Central memory CD8-positive, alpha-beta T cell (primary cell): ENCODE data around the gene B4GALT1.
"Not testable (repeated sequence)": the region's sequence is repeated elsewhere in the genome, so short reads cannot be mapped to it uniquely, and the experiment has no call there.

Experiments used
- ATAC-seq: fragments of 150-1000 bp; cut with Tn5 transposase; replicated peaks from 2 replicates; pipeline ENCODE4 v1.10.0; 2022; ENCODE audit warnings: mild to moderate bottlenecking, moderate FRiP score, moderate number of reproducible peaks; ENCODE audit not compliant: poor library complexity, severe bottlenecking; ENCODE audit errors: extremely low read depth
- DNase-seq, 2 donors: peaks; one replicate each; pipeline ENCODE4 v3.0.0; 2021; ENCODE audit warnings: low spot score in 2 of 2
- H3K27ac Mint-ChIP-seq: one replicate; pipeline ENCODE4 v1.8.0; 2022; ENCODE audit warnings: low read depth, mild to moderate bottlenecking, moderate library complexity, mixed read lengths
- H3K27me3 Mint-ChIP-seq: one replicate; pipeline ENCODE4 v1.8.0; 2022; ENCODE audit warnings: mixed read lengths
- H3K36me3 Mint-ChIP-seq: one replicate; pipeline ENCODE4 v1.8.0; 2022; ENCODE audit warnings: mild to moderate bottlenecking, moderate library complexity, mixed read lengths; ENCODE audit not compliant: insufficient read depth
- H3K4me1 Mint-ChIP-seq: one replicate; pipeline ENCODE4 v1.8.0; 2022; ENCODE audit warnings: mixed read lengths
- H3K4me3 Mint-ChIP-seq: one replicate; pipeline ENCODE4 v1.8.0; 2022; ENCODE audit warnings: mild to moderate bottlenecking, moderate library complexity, mixed read lengths
- H3K9me3 Mint-ChIP-seq: one replicate; pipeline ENCODE4 v1.8.0; 2022; ENCODE audit warnings: mixed read lengths

B4GALT1 gene

DNA sequence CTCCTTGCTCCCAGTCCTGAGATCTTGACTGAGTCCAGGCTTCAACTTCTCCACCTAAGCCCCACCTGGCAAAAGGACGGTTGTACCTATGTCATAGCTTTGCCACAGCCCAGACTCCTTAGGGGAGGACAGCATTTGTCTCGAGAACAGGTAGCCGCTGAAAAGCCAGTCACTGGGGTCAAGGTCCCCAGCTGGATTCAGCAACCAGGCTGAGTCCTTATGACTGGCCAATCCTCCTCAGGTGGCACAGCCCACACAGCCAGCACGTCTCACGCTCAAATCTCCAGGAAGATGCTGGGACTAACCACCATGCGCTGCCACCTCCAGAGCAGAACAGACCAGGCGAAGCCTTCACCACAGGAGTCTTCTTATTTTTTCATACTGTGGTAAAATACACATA lies 62.7 kb downstream of the B4GALT1 start:
- H3K9me3 Mint-ChIP-seq, result no peaks in the 10 kb centered on the region
- H3K4me1 Mint-ChIP-seq, result no peaks in the 10 kb centered on the region
- peak overlapping the region; percentile 78 for H3K27ac Mint-ChIP-seq
- DNase-seq (no peak), ATAC-seq (no peak)
- no peaks in the 10 kb centered on the region for H3K27me3 Mint-ChIP-seq
- H3K4me3 Mint-ChIP-seq, result no peak overlapping the region
- H3K36me3 Mint-ChIP-seq, result peaks cover 9% of the 10 kb centered on the region

DNA sequence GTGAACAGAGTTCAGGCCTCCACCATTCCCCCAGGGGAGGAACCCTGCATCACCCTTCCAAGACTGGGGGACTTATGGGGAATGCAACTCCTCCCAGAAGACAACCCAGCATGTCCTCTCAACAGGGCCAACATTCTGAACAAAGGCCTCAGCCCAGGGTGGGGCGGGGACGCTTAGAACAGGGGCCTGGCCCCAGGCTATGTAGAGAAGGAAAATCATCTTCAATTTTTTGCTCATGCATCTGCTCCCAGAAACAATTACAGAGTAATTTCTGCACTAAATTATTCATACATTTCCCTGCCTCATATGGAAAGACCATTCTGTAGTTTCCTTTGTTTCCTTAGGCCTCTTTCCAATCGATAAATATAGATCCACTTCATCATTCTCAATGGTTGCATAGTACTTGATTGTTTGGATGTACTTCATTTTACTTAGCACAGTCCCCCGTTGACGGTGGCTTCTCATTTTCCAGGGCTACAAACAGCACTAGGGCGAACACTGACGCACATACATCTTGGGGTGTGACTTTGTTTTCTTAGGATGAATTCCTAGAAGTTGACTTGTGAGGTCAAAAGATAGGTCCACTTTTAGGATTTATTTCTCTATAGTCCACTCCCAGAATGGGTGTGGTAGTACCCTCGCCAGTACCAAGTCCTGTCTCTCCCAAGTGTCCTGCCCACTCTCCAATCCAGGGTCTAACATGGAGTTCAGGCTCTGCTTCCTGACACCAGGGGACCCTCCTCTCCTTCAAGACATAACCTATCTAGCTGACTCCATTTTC lies 63.4 kb downstream of the B4GALT1 start:
- peak overlapping the region; percentile 78 for H3K27ac Mint-ChIP-seq
- H3K4me1 Mint-ChIP-seq, result no peaks in the 10 kb centered on the region
- no peak overlapping the region for H3K4me3 Mint-ChIP-seq
- no peak for ATAC-seq
- no peak for DNase-seq
- no peaks in the 10 kb centered on the region for H3K9me3 Mint-ChIP-seq
- no peaks in the 10 kb centered on the region for H3K27me3 Mint-ChIP-seq
- peaks cover 5% of the 10 kb centered on the region for H3K36me3 Mint-ChIP-seq

DNA sequence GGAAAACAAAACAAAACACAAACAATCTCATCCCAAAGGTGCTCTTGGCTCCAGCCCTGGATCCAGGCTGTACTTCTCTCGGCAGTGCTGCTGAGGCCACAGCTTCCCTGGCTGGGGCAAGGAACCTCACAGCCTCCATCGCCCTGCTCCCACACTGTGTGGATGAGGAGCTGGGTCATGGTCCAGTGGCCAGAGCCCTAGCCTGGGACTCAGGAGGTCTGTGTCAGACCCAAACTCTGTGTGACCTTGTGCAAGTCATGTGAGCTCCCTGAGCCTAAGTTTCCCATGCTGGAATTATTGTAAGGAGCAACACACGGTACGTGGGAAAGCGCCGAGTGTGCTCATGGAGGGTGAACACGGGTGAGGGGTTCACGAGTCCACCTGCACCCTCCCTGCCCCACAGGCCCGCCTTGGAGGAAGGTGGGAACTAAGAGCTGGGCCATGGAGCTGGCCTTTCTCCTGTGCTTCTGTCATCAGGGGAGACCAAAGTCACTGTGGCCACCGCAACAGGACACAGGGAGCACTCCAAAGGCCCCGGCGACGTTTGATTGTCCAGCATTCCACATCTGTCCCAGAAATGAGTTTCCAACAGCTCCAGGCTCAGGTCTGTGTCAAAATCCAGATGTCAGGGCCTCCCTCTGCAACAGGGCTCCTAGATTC lies 64.5 kb downstream of the B4GALT1 start:
- Mint-ChIP-seq H3K27ac (peak overlapping the region; percentile 78), H3K27me3 (no peaks in the 10 kb centered on the region), H3K9me3 (no peaks in the 10 kb centered on the region), H3K4me1 (no peaks in the 10 kb centered on the region), H3K4me3 (no peak overlapping the region), H3K36me3 (peaks cover 2% of the 10 kb centered on the region)
- ATAC-seq (no peak), DNase-seq (no peak)

DNA sequence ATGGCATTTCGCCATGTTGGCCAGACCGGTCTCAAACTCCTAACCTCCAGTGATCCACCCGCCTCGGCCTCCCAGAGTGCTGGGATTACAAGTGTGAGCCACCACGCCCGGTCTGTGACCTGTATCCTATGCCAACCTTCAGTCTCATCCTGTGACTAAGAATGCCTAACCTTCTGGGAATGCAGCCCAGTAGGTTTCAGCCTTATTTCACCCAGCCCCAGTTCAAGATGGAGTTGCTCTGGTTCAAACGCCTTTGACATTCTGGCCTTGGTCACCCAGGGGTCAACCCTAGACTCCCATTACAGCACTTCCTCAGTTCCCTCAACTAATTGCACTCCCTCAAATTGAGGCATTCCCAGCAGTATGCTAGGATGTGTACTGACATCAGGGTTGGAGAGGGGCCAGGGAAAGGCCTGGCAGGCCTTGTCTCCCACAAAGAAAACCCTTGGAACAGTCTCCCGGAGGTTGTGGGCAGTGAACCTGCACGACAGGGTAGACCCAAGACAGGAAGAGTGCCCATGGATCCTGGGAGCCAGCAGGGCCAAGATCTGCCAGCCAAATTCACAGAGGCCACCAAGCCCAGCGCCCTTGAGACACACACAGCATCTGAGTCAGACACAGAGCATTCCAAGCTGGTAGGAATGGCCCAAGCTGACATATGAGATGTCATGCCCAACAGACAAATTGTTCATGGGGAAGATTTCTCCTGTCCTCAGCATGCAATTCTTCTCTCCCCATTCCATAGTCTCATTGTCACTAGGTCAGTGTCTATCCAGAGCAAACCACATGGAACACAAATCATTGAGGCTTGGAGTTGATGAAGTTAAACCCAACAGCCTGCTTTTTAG lies 65.8 kb downstream of the B4GALT1 start:
- Mint-ChIP-seq H3K4me3 (no peak overlapping the region), H3K27ac (peak overlapping the region; percentile 76), H3K4me1 (no peaks in the 10 kb centered on the region), H3K9me3 (no peaks in the 10 kb centered on the region), H3K36me3 (peaks cover 2% of the 10 kb centered on the region), H3K27me3 (no peaks in the 10 kb centered on the region)
- ATAC-seq (no peak), DNase-seq (no peak)

DNA sequence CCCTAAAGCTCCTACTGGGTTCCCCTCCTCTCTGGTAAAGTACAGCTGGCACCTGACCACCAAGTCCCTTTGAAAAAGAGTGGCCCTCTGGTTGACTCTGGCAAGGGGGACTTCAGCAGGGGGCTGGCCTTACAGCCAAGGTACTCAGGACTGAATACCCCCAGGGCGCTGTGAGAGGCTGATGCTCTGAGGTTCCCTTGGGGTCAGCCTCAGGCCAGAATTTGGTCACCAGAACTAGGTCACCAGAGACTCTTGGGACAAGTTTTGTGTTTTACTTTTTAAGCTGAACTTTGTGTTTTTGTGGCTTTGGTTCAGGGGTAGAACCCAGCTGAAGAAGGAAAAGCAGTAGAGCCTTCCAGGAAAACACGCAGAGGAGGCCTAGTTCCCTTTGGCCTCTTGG lies 67.4 kb downstream of the B4GALT1 start:
- H3K27me3 Mint-ChIP-seq, result no peaks in the 10 kb centered on the region
- H3K4me1 Mint-ChIP-seq, result no peaks in the 10 kb centered on the region
- no peaks in the 10 kb centered on the region for H3K9me3 Mint-ChIP-seq
- no peak for DNase-seq
- no peak for ATAC-seq
- H3K4me3 Mint-ChIP-seq, result no peak overlapping the region
- H3K27ac Mint-ChIP-seq, result no peak overlapping the region
- H3K36me3 Mint-ChIP-seq, result peaks cover 3% of the 10 kb centered on the region

DNA sequence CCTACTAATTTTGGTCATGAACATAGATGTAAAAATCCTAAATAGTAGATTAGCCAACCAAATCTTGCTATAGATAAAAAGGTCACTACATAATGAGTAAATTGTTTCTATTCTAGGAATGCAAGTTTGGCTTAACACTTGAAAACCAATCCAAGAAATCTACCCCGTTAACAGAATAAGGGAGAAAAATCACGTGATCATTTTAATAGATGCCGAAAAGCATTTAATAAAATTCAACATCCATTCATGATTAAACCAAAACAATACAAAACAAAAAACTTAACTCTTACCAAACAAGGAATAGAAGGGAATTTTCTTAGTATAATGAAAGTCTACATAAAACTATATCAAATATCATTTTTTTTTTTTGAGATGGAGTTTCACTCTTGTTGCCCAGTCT lies 69.9 kb downstream of the B4GALT1 start:
- ATAC-seq (no peak), DNase-seq (no peak)

DNA sequence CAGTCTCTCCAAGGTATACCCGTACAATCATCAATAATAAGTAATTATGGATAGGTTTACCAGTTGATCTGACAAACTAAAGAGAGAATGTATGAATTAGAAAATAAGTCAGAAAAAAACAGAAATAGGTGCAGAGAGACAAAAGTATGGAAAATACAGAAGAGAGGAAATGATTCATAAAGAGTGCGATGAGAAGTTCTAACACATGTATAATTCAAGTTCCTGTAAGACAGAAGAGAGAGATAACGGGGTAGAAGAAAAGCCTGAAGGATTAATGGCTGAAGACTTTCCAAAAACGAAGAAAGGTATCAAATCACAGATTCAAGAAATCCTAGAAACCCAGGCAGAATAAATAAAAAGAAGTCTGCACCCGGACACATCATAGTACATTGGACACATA lies 74.5 kb downstream of the B4GALT1 start:
- Mint-ChIP-seq H3K4me1 (peaks cover 9% of the 10 kb centered on the region), H3K27ac (no peak overlapping the region), H3K36me3 (peaks cover 1% of the 10 kb centered on the region), H3K4me3 (no peak overlapping the region), H3K27me3 (no peaks in the 10 kb centered on the region), H3K9me3 (no peaks in the 10 kb centered on the region)
- no peak for ATAC-seq
- DNase-seq, result no peak

More for the DNA sequence above, 69.9 kb downstream of the B4GALT1 start:
- no peaks in the 10 kb centered on the region for H3K27me3 Mint-ChIP-seq
- no peak overlapping the region for H3K27ac Mint-ChIP-seq
- no peaks in the 10 kb centered on the region for H3K9me3 Mint-ChIP-seq
- peaks cover 3% of the 10 kb centered on the region for H3K36me3 Mint-ChIP-seq
- peaks cover 7% of the 10 kb centered on the region for H3K4me1 Mint-ChIP-seq
- H3K4me3 Mint-ChIP-seq, result no peak overlapping the region

DNA sequence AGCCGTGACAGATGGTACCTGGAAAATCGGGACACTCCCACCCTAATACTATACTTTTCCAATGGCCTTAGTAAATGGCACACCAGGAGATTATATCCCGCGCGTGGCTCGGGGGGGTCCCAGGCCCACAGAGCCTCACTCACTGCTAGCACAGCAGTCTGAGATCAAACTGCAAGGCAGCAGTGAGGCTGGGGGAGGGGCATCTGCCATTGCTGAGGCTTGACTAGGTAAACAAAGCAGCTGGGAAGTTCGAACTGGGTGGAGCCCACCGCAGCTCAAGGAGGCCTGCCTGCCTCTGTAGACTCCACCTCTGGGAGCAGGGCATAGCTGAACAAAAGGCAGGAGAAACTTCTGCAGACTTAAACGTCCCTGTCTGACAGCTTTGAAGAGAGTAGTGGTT lies 81.5 kb downstream of the B4GALT1 start:
- H3K4me3 Mint-ChIP-seq, H3K36me3 Mint-ChIP-seq, ATAC-seq, H3K27ac Mint-ChIP-seq, H3K4me1 Mint-ChIP-seq, H3K27me3 Mint-ChIP-seq, H3K9me3 Mint-ChIP-seq, DNase-seq: not testable (repeated sequence)

DNA sequence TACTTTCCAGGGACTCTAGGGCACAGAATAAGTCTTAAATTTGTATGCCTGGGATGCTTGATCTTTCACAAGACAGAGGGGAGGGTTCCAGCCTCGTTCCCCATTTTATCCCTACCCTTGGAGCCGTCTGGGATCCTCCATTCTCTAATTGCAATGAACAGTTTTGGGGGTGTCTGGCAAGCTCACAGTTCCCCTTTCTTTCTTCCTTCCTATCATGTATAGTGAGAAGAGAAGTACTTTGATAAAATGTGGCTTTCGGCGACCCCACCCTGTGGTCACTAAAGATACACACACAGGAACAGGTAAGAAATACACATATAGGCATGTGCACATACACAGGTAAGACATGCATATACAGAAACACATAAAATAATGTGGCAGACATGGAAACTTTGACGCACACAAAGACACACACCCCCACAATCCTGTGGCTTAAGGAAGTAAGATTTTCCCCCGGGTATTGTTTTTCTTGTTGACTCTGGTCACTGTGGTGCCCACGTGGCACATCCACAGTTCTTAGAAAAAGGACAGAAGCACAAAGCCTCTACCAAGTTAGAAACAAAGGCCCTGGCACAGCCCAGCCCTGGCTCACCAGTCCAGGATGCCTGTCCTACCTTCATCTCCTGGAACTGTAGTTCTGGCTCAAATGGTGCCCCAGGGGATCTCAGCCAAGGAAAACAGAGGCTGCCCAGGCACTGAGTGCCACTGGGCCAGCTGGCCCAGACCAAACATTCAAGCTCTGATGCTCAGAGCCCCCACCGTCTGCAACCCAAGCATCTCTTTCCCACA lies 84.4 kb downstream of the B4GALT1 start:
- H3K4me1 Mint-ChIP-seq, result peaks cover 10% of the 10 kb centered on the region
- no peaks in the 10 kb centered on the region for H3K27me3 Mint-ChIP-seq
- ATAC-seq (no peak), DNase-seq (no peak)
- H3K36me3 Mint-ChIP-seq, result peaks cover 1% of the 10 kb centered on the region
- no peak overlapping the region for H3K4me3 Mint-ChIP-seq
- H3K27ac Mint-ChIP-seq, result no peak overlapping the region
- no peaks in the 10 kb centered on the region for H3K9me3 Mint-ChIP-seq

DNA sequence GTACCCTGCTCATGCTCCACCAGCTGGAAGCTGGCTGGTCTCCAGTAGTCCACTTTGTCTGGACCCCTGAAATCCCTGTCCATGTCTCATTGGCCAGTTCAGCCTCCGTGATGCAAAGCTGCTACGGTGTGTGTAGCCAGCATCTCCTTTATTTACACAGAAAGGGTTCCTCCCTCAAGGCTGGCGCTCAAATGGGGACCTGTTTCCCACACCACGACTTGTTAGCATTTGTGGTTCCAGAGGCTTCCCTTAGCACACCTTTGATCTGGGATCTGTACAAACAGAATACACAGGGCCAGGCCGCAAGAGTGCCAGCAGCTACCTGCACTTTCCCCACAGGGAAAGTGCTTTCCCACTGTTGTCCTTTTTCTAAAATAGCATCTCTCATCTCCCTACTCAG lies 85.0 kb downstream of the B4GALT1 start:
- Mint-ChIP-seq H3K4me1 (peaks cover 15% of the 10 kb centered on the region), H3K9me3 (no peaks in the 10 kb centered on the region), H3K27ac (no peak overlapping the region), H3K36me3 (peaks cover 1% of the 10 kb centered on the region), H3K4me3 (no peak overlapping the region), H3K27me3 (no peaks in the 10 kb centered on the region)
- DNase-seq (no peak), ATAC-seq (no peak)

DNA sequence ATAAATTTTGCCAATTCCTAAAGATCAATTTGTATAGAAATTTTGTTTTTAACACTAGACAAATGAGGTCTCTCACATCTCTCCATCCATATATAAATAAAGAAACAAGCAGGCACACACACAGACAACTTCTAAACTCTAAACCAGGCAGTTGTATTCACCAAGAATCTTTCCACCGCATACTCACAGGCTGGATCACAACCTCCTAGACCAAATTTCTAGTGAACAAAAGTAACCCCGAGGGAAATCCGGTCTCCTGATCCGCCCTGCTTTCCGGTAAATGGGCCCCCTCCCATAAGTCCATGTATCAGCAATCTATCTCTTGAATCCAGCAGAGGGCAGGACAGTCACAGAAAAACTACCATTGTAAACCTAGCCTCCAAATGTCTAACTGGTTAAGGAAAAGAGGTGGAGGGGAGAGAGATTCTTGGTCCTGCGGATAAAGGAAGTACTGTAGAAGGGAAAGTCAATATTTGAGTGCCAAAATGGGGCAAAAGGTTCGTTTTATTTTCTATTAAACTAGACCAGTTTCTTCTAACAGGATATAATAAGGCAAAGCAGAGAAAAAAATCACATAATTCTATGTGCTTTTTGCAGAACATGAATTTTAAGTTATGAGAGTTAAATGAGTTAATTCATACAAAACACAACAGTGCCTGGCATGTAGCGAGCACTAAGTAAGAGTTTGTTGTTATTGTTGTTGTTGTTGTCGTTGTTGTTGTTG lies 85.8 kb downstream of the B4GALT1 start:
- Mint-ChIP-seq H3K27me3 (no peaks in the 10 kb centered on the region), H3K9me3 (no peaks in the 10 kb centered on the region), H3K4me3 (no peak overlapping the region), H3K27ac (no peak overlapping the region), H3K36me3 (peaks cover 8% of the 10 kb centered on the region), H3K4me1 (peaks cover 22% of the 10 kb centered on the region)
- DNase-seq (peak; percentile 31 to 60), ATAC-seq (peak; percentile 31)

DNA sequence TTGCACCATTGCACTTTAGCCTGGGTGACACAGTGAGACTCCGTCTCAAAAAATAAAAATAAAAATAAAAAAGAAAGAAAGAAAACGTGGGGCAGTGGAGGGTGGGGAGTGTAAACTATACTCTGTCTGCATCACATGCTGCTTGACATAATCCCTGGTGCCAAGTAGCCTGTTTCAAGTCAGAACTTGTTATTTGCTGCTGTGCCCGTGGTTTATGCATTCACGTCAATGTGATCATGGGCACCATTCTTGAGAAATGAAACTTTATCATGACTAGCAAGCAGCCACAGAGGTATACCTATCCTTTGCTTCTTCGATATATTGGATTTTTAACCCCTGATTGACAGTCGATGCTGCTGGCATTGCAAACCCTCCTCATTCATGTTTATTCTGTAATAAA lies 86.6 kb downstream of the B4GALT1 start:
- no peak for DNase-seq
- peaks cover 29% of the 10 kb centered on the region for H3K4me1 Mint-ChIP-seq
- H3K9me3 Mint-ChIP-seq, result no peaks in the 10 kb centered on the region
- no peak for ATAC-seq
- peaks cover 12% of the 10 kb centered on the region for H3K36me3 Mint-ChIP-seq
- no peaks in the 10 kb centered on the region for H3K27me3 Mint-ChIP-seq
- no peak overlapping the region for H3K4me3 Mint-ChIP-seq
- no peak overlapping the region for H3K27ac Mint-ChIP-seq
